ENCODE results near the gene FOXJ3. TPM values are rescaled to one million over a fixed set of nuclear protein-coding genes. Genes with fewer than 3 reads are reported as not detected.
"Not testable (repeated sequence)": the region's sequence is repeated elsewhere in the genome, so short reads cannot be mapped to it uniquely, and the experiment has no call there.

Gene FOXJ3
- total RNA-seq, 2 donors from 2014 or later: 89.1 to 93.5 TPM

DNA sequence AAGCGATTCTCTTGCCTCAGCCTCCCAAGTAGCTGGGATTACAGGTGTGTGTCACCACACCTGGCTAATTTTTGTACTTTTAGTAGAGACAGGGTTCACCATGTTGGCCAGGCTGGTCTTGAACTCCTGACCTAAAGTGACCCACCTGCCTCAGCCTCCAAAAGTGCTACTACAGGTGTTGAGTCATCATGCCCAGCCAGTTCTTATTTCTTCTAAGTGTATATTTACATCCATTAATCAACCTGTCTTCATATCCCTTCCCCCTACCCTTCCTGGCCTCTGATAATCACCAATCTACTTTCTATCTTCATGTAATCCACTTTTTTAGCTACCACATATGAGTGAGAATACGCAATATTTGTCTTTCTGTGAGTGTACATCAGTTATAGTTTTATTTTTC is 128.1 kb downstream of the FOXJ3 start:
- H3K4me3 Mint-ChIP-seq; DNase-seq; H3K9me3 ChIP-seq (ENCODE audit: control insufficient read depth, low read length, poor library complexity, severe bottlenecking); H3K27ac Mint-ChIP-seq; ATAC-seq; H3K4me1 Mint-ChIP-seq; H3K36me3 Mint-ChIP-seq (ENCODE audit: low read depth); H3K27me3 Mint-ChIP-seq: not testable (repeated sequence)

- DNase-seq: no peak
- Mint-ChIP-seq H3K4me1 (peaks cover 10% of the 10 kb centered on the region), H3K27me3 (no peaks in the 10 kb centered on the region), H3K4me3 (no peak overlapping the region), H3K36me3 (ENCODE audit: low read depth) (peaks cover 2% of the 10 kb centered on the region), H3K27ac (no peak overlapping the region)
- no peak for ATAC-seq
- H3K9me3 ChIP-seq (ENCODE audit: control insufficient read depth, low read length, poor library complexity, severe bottlenecking): peaks cover 3% of the 10 kb centered on the region
These were observed 128.9 kb downstream of the FOXJ3 start for GRCh38 chr1:42206164-42206563.

DNA sequence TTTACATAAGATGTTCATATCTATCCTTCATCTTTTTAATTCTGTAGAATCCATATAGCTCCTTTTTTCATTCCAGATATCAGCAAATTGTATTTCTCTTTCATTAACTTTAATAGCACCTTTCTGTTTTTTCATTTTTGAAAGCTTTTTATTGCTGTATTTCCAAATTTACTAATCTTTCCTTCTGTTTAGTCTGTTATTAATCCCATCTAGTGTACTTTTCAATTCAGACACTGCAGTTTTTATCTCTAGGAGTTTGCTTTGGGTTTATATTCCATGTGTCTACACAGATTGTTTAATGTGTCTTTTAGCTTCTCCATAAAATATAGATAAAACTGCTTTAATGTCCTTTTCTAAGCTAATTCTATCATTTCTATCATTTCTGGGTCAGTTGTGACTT is 133.0 kb downstream of the FOXJ3 start:
- no peak for ATAC-seq
- Mint-ChIP-seq H3K36me3 (ENCODE audit: low read depth) (peaks cover 6% of the 10 kb centered on the region), H3K4me1 (peaks cover 2% of the 10 kb centered on the region), H3K27ac (no peak overlapping the region), H3K27me3 (no peaks in the 10 kb centered on the region), H3K4me3 (no peak overlapping the region)
- peaks cover 3% of the 10 kb centered on the region for H3K9me3 ChIP-seq (ENCODE audit: control insufficient read depth, low read length, poor library complexity, severe bottlenecking)
- DNase-seq: no peak

DNA sequence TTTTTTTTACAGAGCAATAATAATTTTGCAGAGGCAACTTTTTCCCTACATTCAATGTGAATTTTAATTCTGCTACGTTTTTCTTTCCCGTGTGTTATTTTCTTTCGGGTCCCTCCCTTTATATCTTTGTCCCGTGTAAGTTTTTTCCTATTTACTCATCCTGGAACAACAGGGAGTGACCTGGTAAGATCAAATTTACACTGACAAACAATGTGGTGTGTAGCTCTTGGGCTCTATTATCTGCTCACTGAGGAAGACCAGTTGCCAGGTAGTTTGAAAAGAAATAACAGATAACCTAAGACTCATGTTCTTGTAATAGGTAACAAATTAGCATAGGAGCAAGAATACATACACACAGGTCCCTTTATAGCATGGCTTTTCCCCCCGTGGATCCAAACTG is 136.8 kb downstream of the FOXJ3 start:
- no peaks in the 10 kb centered on the region for H3K27me3 Mint-ChIP-seq
- no peak overlapping the region for H3K27ac Mint-ChIP-seq
- H3K4me3 Mint-ChIP-seq: no peak overlapping the region
- peaks cover 6% of the 10 kb centered on the region for H3K36me3 Mint-ChIP-seq (ENCODE audit: low read depth)
- peaks cover 3% of the 10 kb centered on the region for H3K9me3 ChIP-seq (ENCODE audit: control insufficient read depth, low read length, poor library complexity, severe bottlenecking)
- no peaks in the 10 kb centered on the region for H3K4me1 Mint-ChIP-seq
- DNase-seq (no peak), ATAC-seq (no peak)

- no peak for DNase-seq
- Mint-ChIP-seq H3K27me3 (no peaks in the 10 kb centered on the region), H3K4me1 (peaks cover 5% of the 10 kb centered on the region), H3K36me3 (ENCODE audit: low read depth) (peaks cover 13% of the 10 kb centered on the region), H3K4me3 (no peak overlapping the region), H3K27ac (no peak overlapping the region)
- H3K9me3 ChIP-seq (ENCODE audit: control insufficient read depth, low read length, poor library complexity, severe bottlenecking): no peaks in the 10 kb centered on the region
- ATAC-seq: no peak
These were observed 139.2 kb downstream of the FOXJ3 start for GRCh38 chr1:42195841-42196240.

DNA sequence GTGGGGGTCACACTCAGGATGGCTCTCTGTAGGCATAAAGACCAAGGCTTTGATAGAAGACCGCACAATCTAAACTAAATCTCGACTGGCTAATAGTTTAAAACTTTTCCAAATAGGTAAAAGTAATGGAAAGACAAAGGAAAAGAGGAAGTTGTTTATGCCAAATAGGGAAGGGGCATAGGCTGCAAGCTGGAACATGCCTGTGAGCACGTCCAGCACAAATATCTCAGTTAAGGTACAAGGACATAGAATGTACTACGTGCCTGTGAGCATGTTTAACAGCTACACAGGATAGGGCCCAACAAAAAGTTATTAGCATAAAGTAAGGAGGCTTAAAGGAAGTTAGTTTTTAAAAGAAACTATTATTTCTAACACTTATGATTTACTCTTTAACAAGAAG is 142.9 kb downstream of the FOXJ3 start:
- peaks cover 13% of the 10 kb centered on the region for H3K36me3 Mint-ChIP-seq (ENCODE audit: low read depth)
- peaks cover 8% of the 10 kb centered on the region for H3K4me1 Mint-ChIP-seq
- no peak for DNase-seq
- no peak overlapping the region for H3K4me3 Mint-ChIP-seq
- H3K27ac Mint-ChIP-seq: no peak overlapping the region
- no peaks in the 10 kb centered on the region for H3K9me3 ChIP-seq (ENCODE audit: control insufficient read depth, low read length, poor library complexity, severe bottlenecking)
- ATAC-seq: no peak
- no peaks in the 10 kb centered on the region for H3K27me3 Mint-ChIP-seq

DNA sequence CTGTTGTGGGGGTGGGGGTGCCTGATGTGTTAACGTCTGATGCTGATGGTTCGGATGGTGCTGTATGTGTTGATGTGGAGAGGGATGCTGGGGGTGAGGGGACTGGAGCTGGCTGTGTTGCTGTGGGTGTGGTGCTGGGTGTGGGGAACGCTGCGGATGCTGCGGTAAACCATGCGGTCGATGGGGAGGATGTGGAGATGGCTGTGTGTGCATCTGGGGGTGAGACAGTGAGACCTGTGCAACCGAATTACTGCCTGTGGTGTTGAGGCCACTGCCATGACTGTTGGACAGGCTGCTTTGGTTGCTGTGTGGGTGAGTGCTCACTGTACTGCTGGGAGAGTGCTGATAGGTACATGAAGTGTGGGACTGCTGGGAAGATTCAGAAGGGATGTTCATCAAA is 143.7 kb downstream of the FOXJ3 start:
- Mint-ChIP-seq H3K4me3 (peak overlapping the region; percentile 28), H3K27me3 (no peaks in the 10 kb centered on the region), H3K27ac (no peak overlapping the region), H3K4me1 (peaks cover 9% of the 10 kb centered on the region), H3K36me3 (ENCODE audit: low read depth) (peaks cover 17% of the 10 kb centered on the region)
- DNase-seq (no peak), ATAC-seq (no peak)
- H3K9me3 ChIP-seq (ENCODE audit: control insufficient read depth, low read length, poor library complexity, severe bottlenecking): no peaks in the 10 kb centered on the region

- Mint-ChIP-seq H3K4me1 (peaks cover 14% of the 10 kb centered on the region), H3K27me3 (no peaks in the 10 kb centered on the region), H3K27ac (no peak overlapping the region), H3K36me3 (ENCODE audit: low read depth) (peaks cover 21% of the 10 kb centered on the region), H3K4me3 (no peak overlapping the region)
- DNase-seq: no peak
- ATAC-seq: no peak
- no peaks in the 10 kb centered on the region for H3K9me3 ChIP-seq (ENCODE audit: control insufficient read depth, low read length, poor library complexity, severe bottlenecking)
These were observed 144.8 kb downstream of the FOXJ3 start for GRCh38 chr1:42189931-42190853.

DNA sequence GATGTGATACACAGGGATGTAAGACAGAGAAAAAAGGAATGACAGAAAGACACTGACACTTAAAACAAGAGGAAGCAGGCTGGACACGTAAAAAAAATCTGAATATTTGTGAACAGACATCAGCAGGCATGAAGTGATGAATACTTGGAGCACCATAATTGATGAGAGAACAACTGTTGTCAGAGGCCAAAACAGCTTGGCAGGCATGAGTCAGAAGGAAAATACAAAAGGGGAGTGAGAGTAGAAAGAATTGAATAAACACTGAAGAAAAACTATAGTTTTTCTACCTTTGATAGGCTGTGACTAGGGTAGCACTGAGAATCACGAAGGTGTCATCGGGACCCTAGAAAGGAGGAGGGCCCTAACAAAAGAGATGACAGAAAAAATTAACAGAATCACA is 148.9 kb downstream of the FOXJ3 start:
- no peak for DNase-seq
- Mint-ChIP-seq H3K4me3 (no peak overlapping the region), H3K36me3 (ENCODE audit: low read depth) (peaks cover 21% of the 10 kb centered on the region), H3K27ac (peak overlapping the region; percentile 59), H3K27me3 (no peaks in the 10 kb centered on the region), H3K4me1 (peaks cover 12% of the 10 kb centered on the region)
- ATAC-seq: no peak
- no peaks in the 10 kb centered on the region for H3K9me3 ChIP-seq (ENCODE audit: control insufficient read depth, low read length, poor library complexity, severe bottlenecking)

DNA sequence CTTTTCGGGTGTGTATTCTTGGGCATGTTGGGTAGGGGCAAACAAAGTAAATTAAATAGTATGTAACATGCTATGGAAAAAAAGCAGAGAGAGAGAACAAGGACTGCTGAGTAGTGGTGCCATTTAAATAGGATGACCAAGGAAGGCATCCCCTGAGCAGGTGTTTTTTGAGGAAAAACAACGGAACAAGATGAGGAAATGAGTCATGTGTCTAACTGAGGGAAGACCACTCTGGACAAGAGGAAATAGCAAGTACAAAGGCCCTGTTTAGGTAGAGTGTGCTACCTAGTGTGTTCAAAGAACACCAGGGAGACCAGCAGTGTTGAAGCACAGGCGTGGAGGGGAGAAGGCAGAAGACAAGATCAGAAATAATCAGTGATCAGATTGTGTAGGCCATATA is 150.4 kb downstream of the FOXJ3 start:
- H3K4me1 Mint-ChIP-seq: peaks cover 11% of the 10 kb centered on the region
- ATAC-seq: no peak
- H3K9me3 ChIP-seq (ENCODE audit: control insufficient read depth, low read length, poor library complexity, severe bottlenecking): no peaks in the 10 kb centered on the region
- no peaks in the 10 kb centered on the region for H3K27me3 Mint-ChIP-seq
- H3K4me3 Mint-ChIP-seq: no peak overlapping the region
- H3K36me3 Mint-ChIP-seq (ENCODE audit: low read depth): peaks cover 19% of the 10 kb centered on the region
- peak overlapping the region; percentile 59 for H3K27ac Mint-ChIP-seq
- no peak for DNase-seq

- Mint-ChIP-seq H3K27me3 (no peaks in the 10 kb centered on the region), H3K36me3 (ENCODE audit: low read depth) (peaks cover 19% of the 10 kb centered on the region), H3K4me1 (peaks cover 11% of the 10 kb centered on the region), H3K27ac (no peak overlapping the region), H3K4me3 (no peak overlapping the region)
- ATAC-seq (no peak), DNase-seq (no peak)
- no peaks in the 10 kb centered on the region for H3K9me3 ChIP-seq (ENCODE audit: control insufficient read depth, low read length, poor library complexity, severe bottlenecking)
These were observed 151.1 kb downstream of the FOXJ3 start for GRCh38 chr1:42183957-42184268.

GRCh38 chr1:42183210-42183956 is 151.7 kb downstream of the FOXJ3 start:
- DNase-seq: no peak
- no peak for ATAC-seq
- H3K9me3 ChIP-seq (ENCODE audit: control insufficient read depth, low read length, poor library complexity, severe bottlenecking): no peaks in the 10 kb centered on the region
- no peak overlapping the region for H3K27ac Mint-ChIP-seq
- peaks cover 19% of the 10 kb centered on the region for H3K36me3 Mint-ChIP-seq (ENCODE audit: low read depth)
- H3K4me1 Mint-ChIP-seq: peaks cover 11% of the 10 kb centered on the region
- H3K27me3 Mint-ChIP-seq: no peaks in the 10 kb centered on the region
- H3K4me3 Mint-ChIP-seq: no peak overlapping the region

GRCh38 chr1:42181687-42182086 is 153.3 kb downstream of the FOXJ3 start:
- Mint-ChIP-seq H3K27me3 (no peaks in the 10 kb centered on the region), H3K27ac (peak overlapping the region; percentile 74), H3K4me3 (no peak overlapping the region), H3K36me3 (ENCODE audit: low read depth) (peaks cover 13% of the 10 kb centered on the region), H3K4me1 (peaks cover 9% of the 10 kb centered on the region)
- no peak for ATAC-seq
- no peaks in the 10 kb centered on the region for H3K9me3 ChIP-seq (ENCODE audit: control insufficient read depth, low read length, poor library complexity, severe bottlenecking)
- DNase-seq: no peak
